Mucosa of descending colon (tissue), 3 donors: ENCODE measurements around the gene CLNK. TPM values are rescaled to one million over a fixed set of nuclear protein-coding genes. Genes with fewer than 3 reads are reported as not detected.

Experiments
- ATAC-seq: fragments of 200-7000 bp; cut with Tn5 transposase; one replicate; pipeline ENCODE4 v1.9.1; 2020; ENCODE audit warnings: mild to moderate bottlenecking, moderate library complexity
- DNase-seq, 3 donors: peaks; one replicate each; pipeline ENCODE4 v3.0.0-alpha.2; 2020
- H3K36me3 ChIP-seq: fragments of 200-600 bp; one replicate; pipeline ENCODE4 v1.8.0; 2021; ENCODE audit warnings: low read depth, mild to moderate bottlenecking
- H3K4me1 ChIP-seq: fragments of 200-600 bp; one replicate; pipeline ENCODE4 v1.8.0; 2021; ENCODE audit warnings: low read depth, mild to moderate bottlenecking
- H3K4me3 ChIP-seq: fragments of 200-600 bp; one replicate; pipeline ENCODE4 v1.8.0; 2021; ENCODE audit warnings: mild to moderate bottlenecking
- H3K9me3 ChIP-seq: fragments of 200-600 bp; one replicate; pipeline ENCODE4 v1.8.0; 2021; ENCODE audit warnings: mild to moderate bottlenecking
- CTCF ChIP-seq: fragments of 200-600 bp; IDR thresholded peaks from one replicate; pipeline ENCODE4 v1.8.0; 2022; ENCODE audit warnings: antibody characterized with exemption, mild to moderate bottlenecking
- intact Hi-C, 2 donors: fragments of 100-400 bp; cut with DNase I in 1 of 2; cut with micrococcal nuclease in 1 of 2; formaldehyde crosslinking; loops; one replicate each; pipeline versions ENCODE4 v1.11.0 to v1.11.1; 2022; cut with DNase I, micrococcal nuclease
- total RNA-seq, 3 donors: library from RNA; stranded (reverse); fragmentation: NEBNext Ultra II Directional in 2 of 3; extraction: Animal tissue kit (Norgen Biotek cat#: 25700) in 2 of 3; gene quantifications; one replicate each; pipeline versions ENCODE4 v1.2.1 to v1.2.4, GENCODE V29; 2021 to 2023
- donor health status: DM: no; HTN: no; CAD: no; lungs with moderate emphysema.
- donor health status: DM: no; HTN: no; CAD: no.
- donor health status: DM: no; HTN: yes; CAD: no.

The CLNK gene
- total RNA-seq, 3 donors from 2014 or later: 0.27 to 0.60 TPM; not detected in 1

- ATAC-seq (no peak), DNase-seq (no peak)
- no peak for TF ChIP-seq CTCF
- Histone ChIP-seq H3K4me1 (no peaks in the 10 kb centered on the region), H3K36me3 (no peaks in the 10 kb centered on the region), H3K9me3 (no peaks in the 10 kb centered on the region), H3K4me3 (no peak overlapping the region)
- intact Hi-C loops: no loop called here
Observed at GRCh38 chr4:10605746-10606482, 78.7 kb downstream of the CLNK start.

- intact Hi-C loops: no loop called here
- Histone ChIP-seq H3K36me3 (no peaks in the 10 kb centered on the region), H3K4me3 (no peak overlapping the region), H3K4me1 (no peaks in the 10 kb centered on the region), H3K9me3 (no peaks in the 10 kb centered on the region)
- DNase-seq: no peak
- TF ChIP-seq CTCF: no peak
- no peak for ATAC-seq
Observed at GRCh38 chr4:10605031-10605430, 79.5 kb downstream of the CLNK start.

- Histone ChIP-seq H3K9me3 (no peaks in the 10 kb centered on the region), H3K4me1 (no peaks in the 10 kb centered on the region), H3K4me3 (no peak overlapping the region), H3K36me3 (no peaks in the 10 kb centered on the region)
- intact Hi-C loops: no loop called here
- DNase-seq (no peak), ATAC-seq (no peak)
- no peak for TF ChIP-seq CTCF
Observed at GRCh38 chr4:10599574-10599973, 85.0 kb downstream of the CLNK start.

- H3K9me3 ChIP-seq: no peaks in the 10 kb centered on the region
- DNase-seq: no peak
- no peaks in the 10 kb centered on the region for H3K4me1 ChIP-seq
- intact Hi-C loops: no loop called here
- H3K36me3 ChIP-seq: no peaks in the 10 kb centered on the region
- TF ChIP-seq CTCF: no peak
- H3K4me3 ChIP-seq: no peak overlapping the region
- no peak for ATAC-seq
Observed at GRCh38 chr4:10598829-10599228, 85.7 kb downstream of the CLNK start.

- no peak overlapping the region for H3K4me3 ChIP-seq
Observed at GRCh38 chr4:10596586-10597290, 87.8 kb downstream of the CLNK start.

More at GRCh38 chr4:10596586-10597290, 87.8 kb downstream of the CLNK start:
- Histone ChIP-seq H3K4me1 (no peaks in the 10 kb centered on the region), H3K9me3 (no peaks in the 10 kb centered on the region), H3K36me3 (no peaks in the 10 kb centered on the region)
- ATAC-seq (no peak), DNase-seq (no peak)
- no peak for TF ChIP-seq CTCF
- intact Hi-C loops: no loop called here
